Ishikawa (cell line): ENCODE results near the gene NFATC1.

Experiments
- CEBPB ChIP-seq: IDR thresholded peaks from 2 replicates; pipeline ENCODE4 v1.6.1; 2012
- CREB1 ChIP-seq: IDR thresholded peaks from 2 replicates; pipeline ENCODE4 v1.6.1; 2012; ENCODE audit warnings: low read depth
- EGR1 ChIP-seq: IDR thresholded peaks from 2 replicates; pipeline ENCODE4 v1.6.1; 2012
- EP300 ChIP-seq: IDR thresholded peaks from 2 replicates; pipeline ENCODE4 v1.6.1; 2012; ENCODE audit warnings: borderline replicate concordance
- FOXM1 ChIP-seq: IDR thresholded peaks from 2 replicates; pipeline ENCODE4 v1.6.1; 2012; ENCODE audit warnings: low read depth, borderline replicate concordance
- NFIC ChIP-seq: IDR thresholded peaks from 2 replicates; pipeline ENCODE4 v1.6.1; 2012
- RAD21 ChIP-seq: IDR thresholded peaks from 2 replicates; pipeline ENCODE4 v1.6.1; 2012; ENCODE audit warnings: low read depth
- TAF1 ChIP-seq: IDR thresholded peaks from 2 replicates; pipeline ENCODE4 v1.6.1; 2012; ENCODE audit warnings: low read depth, mild to moderate bottlenecking
- TCF12 ChIP-seq: IDR thresholded peaks from 2 replicates; pipeline ENCODE4 v1.6.1; 2012; ENCODE audit warnings: low read depth
- TEAD4 ChIP-seq: IDR thresholded peaks from 2 replicates; pipeline ENCODE4 v1.6.1; 2012
- YY1 ChIP-seq: IDR thresholded peaks from 2 replicates; pipeline ENCODE4 v1.6.1; 2012; ENCODE audit warnings: low read depth
- ZBTB7A ChIP-seq: IDR thresholded peaks from 2 replicates; pipeline ENCODE4 v1.6.1; 2012; ENCODE audit warnings: low read depth
- TF ChIP-seq, protein P1 (sequence below): IDR thresholded peaks from 2 replicates; pipeline ENCODE4 v1.6.1; 2012
- TF ChIP-seq, protein P2 (sequence below): IDR thresholded peaks from 2 replicates; pipeline ENCODE4 v1.6.1; 2012
- TF ChIP-seq, protein P3 (sequence below): IDR thresholded peaks from 2 replicates; pipeline ENCODE4 v1.6.1; 2012; ENCODE audit warnings: low read depth, mild to moderate bottlenecking

Gene NFATC1

DNA sequence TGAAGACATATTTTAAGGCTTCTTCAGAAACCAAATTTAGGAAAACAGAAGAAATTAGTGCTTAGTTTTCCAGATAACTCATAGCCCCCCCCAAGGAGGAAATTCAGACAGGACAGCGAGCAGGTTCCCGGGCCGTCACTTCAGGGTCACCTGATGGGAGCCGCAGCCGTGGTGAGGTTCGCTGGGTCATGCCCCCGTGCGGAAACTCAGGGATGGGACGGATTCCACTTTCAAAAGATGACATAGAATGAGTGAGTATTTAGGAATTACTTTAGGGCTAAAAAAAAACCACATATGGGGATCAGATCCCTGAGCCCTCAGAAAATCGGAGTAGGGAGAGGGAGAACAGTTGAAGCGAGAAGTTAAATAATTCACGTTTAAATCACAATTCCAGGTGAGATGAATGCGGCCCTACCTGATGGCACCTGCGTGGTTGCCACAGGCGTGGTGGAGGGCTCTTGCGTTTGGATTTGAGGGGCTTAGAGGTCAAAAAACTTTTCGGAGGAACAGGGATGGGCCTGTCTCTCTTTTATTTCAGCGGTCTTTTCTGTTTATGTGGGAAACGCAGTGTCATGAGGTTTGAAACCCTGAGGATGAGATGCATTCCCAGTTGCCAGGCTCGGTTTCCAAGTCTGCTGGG is 114.4 kb downstream of the NFATC1 start:
- TF ChIP-seq RAD21, result no peak
- no peak for TF ChIP-seq EP300
- TF ChIP-seq, protein P1, sequence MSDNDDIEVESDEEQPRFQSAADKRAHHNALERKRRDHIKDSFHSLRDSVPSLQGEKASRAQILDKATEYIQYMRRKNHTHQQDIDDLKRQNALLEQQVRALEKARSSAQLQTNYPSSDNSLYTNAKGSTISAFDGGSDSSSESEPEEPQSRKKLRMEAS, result no peak
- no peak for TF ChIP-seq CEBPB
- TF ChIP-seq, protein P2, sequence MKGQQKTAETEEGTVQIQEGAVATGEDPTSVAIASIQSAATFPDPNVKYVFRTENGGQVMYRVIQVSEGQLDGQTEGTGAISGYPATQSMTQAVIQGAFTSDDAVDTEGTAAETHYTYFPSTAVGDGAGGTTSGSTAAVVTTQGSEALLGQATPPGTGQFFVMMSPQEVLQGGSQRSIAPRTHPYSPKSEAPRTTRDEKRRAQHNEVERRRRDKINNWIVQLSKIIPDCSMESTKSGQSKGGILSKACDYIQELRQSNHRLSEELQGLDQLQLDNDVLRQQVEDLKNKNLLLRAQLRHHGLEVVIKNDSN, result no peak
- no peak for TF ChIP-seq CREB1
- TF ChIP-seq FOXM1, result no peak
- no peak for TF ChIP-seq TCF12
- no peak for TF ChIP-seq TEAD4
- no peak for TF ChIP-seq EGR1
- no peak for TF ChIP-seq NFIC
- no peak for TF ChIP-seq YY1

DNA sequence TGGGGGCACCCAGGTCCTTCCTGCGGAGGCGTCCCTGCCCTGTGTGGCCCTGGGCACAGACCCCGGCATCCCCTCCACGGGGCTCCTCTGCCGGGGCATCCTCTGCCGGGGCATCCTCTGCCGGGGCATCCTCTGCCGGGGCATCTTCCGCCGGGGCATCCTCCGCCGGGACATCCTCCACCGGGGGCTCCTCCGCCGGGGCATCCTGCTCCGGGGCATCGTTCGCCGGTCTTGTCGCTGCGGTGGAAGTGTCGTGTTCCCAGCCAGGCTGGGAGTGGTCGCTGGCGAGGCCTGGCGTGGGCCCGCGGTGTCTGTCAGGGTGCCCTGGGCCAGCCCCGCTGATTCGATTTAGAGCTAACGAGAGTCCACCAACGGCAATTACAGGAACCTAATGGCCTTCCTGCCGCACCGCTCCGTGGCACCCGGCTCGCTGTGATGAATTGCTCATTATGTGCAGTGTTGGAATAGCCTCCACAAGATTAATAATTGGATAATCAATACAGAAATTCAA is 115.1 kb downstream of the NFATC1 start:
- no peak for TF ChIP-seq EP300
- TF ChIP-seq, protein P2, result no peak
- TF ChIP-seq FOXM1, result no peak
- TF ChIP-seq NFIC, result no peak
- TF ChIP-seq, protein P3, sequence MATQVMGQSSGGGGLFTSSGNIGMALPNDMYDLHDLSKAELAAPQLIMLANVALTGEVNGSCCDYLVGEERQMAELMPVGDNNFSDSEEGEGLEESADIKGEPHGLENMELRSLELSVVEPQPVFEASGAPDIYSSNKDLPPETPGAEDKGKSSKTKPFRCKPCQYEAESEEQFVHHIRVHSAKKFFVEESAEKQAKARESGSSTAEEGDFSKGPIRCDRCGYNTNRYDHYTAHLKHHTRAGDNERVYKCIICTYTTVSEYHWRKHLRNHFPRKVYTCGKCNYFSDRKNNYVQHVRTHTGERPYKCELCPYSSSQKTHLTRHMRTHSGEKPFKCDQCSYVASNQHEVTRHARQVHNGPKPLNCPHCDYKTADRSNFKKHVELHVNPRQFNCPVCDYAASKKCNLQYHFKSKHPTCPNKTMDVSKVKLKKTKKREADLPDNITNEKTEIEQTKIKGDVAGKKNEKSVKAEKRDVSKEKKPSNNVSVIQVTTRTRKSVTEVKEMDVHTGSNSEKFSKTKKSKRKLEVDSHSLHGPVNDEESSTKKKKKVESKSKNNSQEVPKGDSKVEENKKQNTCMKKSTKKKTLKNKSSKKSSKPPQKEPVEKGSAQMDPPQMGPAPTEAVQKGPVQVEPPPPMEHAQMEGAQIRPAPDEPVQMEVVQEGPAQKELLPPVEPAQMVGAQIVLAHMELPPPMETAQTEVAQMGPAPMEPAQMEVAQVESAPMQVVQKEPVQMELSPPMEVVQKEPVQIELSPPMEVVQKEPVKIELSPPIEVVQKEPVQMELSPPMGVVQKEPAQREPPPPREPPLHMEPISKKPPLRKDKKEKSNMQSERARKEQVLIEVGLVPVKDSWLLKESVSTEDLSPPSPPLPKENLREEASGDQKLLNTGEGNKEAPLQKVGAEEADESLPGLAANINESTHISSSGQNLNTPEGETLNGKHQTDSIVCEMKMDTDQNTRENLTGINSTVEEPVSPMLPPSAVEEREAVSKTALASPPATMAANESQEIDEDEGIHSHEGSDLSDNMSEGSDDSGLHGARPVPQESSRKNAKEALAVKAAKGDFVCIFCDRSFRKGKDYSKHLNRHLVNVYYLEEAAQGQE, result no peak
- TF ChIP-seq YY1, result no peak
- no peak for TF ChIP-seq EGR1
- no peak for TF ChIP-seq RAD21
- no peak for TF ChIP-seq TCF12
- TF ChIP-seq, protein P1, result no peak
- no peak for TF ChIP-seq TAF1
- no peak for TF ChIP-seq ZBTB7A
- TF ChIP-seq CEBPB, result no peak
- TF ChIP-seq TEAD4, result no peak
- no peak for TF ChIP-seq CREB1

DNA sequence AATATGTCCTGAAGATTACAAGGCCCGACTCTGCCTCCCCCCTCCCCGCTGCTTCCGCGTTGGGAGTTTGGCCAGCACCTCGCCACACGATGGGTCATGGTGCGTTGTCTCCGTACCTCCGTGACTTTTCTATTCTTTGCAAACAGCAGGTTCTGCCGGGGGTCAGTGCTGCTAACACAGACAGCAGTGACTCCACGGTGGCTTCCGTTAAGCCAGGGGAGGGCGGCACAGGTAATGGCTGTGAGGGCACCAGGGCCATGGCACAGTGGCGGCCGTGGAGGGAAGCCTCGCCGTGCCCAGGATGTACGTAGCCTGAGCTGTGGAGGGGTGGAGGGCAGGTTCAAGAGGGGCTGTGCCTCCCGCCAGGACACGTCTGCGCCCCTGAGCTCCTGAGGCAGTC is 115.5 kb downstream of the NFATC1 start:
- TF ChIP-seq, protein P1, result no peak
- no peak for TF ChIP-seq FOXM1
- TF ChIP-seq YY1, result no peak
- no peak for TF ChIP-seq ZBTB7A
- no peak for TF ChIP-seq TEAD4
- TF ChIP-seq EGR1, result no peak
- no peak for TF ChIP-seq CEBPB
- TF ChIP-seq RAD21, result no peak
- TF ChIP-seq CREB1, result no peak
- TF ChIP-seq, protein P3, result no peak
- no peak for TF ChIP-seq TCF12
- TF ChIP-seq EP300, result no peak
- no peak for TF ChIP-seq NFIC
- TF ChIP-seq, protein P2, result no peak
- no peak for TF ChIP-seq TAF1

DNA sequence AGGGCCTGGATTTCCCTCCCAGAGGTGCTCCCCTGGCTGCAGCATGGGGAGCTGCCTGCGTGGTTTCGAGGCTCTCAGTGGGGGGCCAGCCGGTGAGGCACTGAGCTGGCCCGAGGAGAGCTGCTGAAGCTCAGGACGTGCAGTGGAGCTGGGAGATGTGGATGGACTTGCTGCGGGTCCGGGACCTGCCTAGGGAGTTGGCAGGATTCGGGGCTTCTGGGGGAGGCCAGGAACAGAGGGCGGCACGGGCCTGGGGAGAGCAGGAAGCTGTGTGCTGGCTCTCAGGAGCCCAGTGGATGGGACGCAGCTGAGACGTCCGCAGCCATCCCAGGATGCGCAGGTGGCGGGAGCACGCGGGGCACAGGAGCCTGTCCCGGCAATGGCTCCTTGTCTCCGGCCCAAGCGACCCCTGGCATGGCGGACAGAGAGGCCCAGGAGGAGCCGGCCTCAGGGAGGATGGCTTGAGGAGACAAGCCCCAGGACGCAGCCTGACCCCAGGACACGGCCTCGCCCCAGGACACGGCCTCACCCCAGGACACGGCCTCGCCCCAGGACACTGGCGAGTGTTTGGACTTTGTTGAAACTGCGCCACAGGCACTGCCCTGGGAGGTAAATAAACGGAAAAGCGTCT is 116.1 kb downstream of the NFATC1 start:
- TF ChIP-seq TCF12 (no peak), YY1 (no peak)
- TF ChIP-seq, protein P3, result no peak
